IMR-90 (cell line): Measurements from ENCODE around the gene KIF1A. TPM values are rescaled to one million over a fixed set of nuclear protein-coding genes. Genes with fewer than 3 reads are reported as not detected.

ENCODE experiments used
- ATAC-seq: fragments of 200-7000 bp; cut with Tn5 transposase; 2 replicates; pipeline ENCODE4 v1.9.1; 2020; ENCODE audit warnings: low read depth, mild to moderate bottlenecking, moderate library complexity
- BruUV-seq: library from RNA; stranded (reverse); fragments of 400-500 nt; replicated peaks from 2 replicates; lab custom pipeline; 2021; lab: Mats Ljungman, UMichigan
- CTCF ChIA-PET: fragments of 300-600 bp; formaldehyde crosslinking; extraction: SDS; loops from one replicate; lab custom pipeline; 2021; ENCODE audit warnings: antibody characterized with exemption; lab: Yijun Ruan, JAX
- POLR2A ChIA-PET: fragments of 300-600 bp; sonication (Branson Sonifier 250); formaldehyde crosslinking; loops from one replicate; lab custom pipeline; 2022; ENCODE audit warnings: antibody characterized with exemption; ENCODE audit not compliant: unreplicated experiment; lab: Charles Lee
- DNase-seq: peaks from one replicate; pipeline ENCODE4 v3.0.0; 2013
- H2AFZ ChIP-seq: replicated peaks from 2 replicates; pipeline ENCODE3; 2013; ENCODE audit warnings: low read length, mild to moderate bottlenecking; ENCODE audit not compliant: poor library complexity
- H2AK5ac ChIP-seq: 2 replicates; pipeline ENCODE4 v1.6.1; 2013; ENCODE audit warnings: low read depth, low read length, inconsistent platforms
- H2AK9ac ChIP-seq: replicated peaks from 2 replicates; pipeline ENCODE3; 2013; ENCODE audit warnings: mild to moderate bottlenecking, low read depth, low read length, moderate library complexity; ENCODE audit not compliant: poor library complexity
- H2BK120ac ChIP-seq: 2 replicates; pipeline ENCODE4 v1.6.1; 2013; ENCODE audit warnings: low read depth, low read length, inconsistent platforms
- H2BK15ac ChIP-seq: 3 replicates; pipeline ENCODE4 v1.6.1; 2013; ENCODE audit warnings: low read depth, low read length, inconsistent platforms
- H2BK20ac ChIP-seq: 2 replicates; pipeline ENCODE4 v1.6.1; 2013; ENCODE audit warnings: low read depth, mild to moderate bottlenecking, inconsistent platforms, low read length, moderate library complexity
- H2BK5ac ChIP-seq: 2 replicates; pipeline ENCODE4 v1.6.1; 2013; ENCODE audit warnings: mild to moderate bottlenecking, low read depth, low read length, inconsistent platforms; ENCODE audit not compliant: poor library complexity, severe bottlenecking
- H3K14ac ChIP-seq: replicated peaks from 2 replicates; pipeline ENCODE4 v1.6.1; 2013; ENCODE audit warnings: low read depth, low read length, inconsistent platforms
- H3K18ac ChIP-seq: 2 replicates; pipeline ENCODE4 v1.6.1; 2013; ENCODE audit warnings: low read depth, low read length, control low read depth
- H3K23ac ChIP-seq: 2 replicates; pipeline ENCODE4 v1.6.1; 2013; ENCODE audit warnings: low read depth, low read length, inconsistent platforms
- H3K27ac ChIP-seq: 2 replicates; pipeline ENCODE4 v1.5.1; 2013; ENCODE audit warnings: mild to moderate bottlenecking, control low read depth, low read length; ENCODE audit not compliant: insufficient read depth
- H3K27me3 ChIP-seq: 2 replicates; pipeline ENCODE4 v1.6.1; 2013; ENCODE audit warnings: low read length; ENCODE audit not compliant: control insufficient read depth, insufficient read depth
- H3K36me3 ChIP-seq: 2 replicates; pipeline ENCODE4 v1.6.1; 2013; ENCODE audit warnings: low read length, mixed read lengths; ENCODE audit not compliant: control insufficient read depth, insufficient read depth
- H3K4ac ChIP-seq: 2 replicates; pipeline ENCODE4 v1.6.1; 2013; ENCODE audit warnings: low read depth, low read length, inconsistent platforms
- H3K4me1 ChIP-seq: 2 replicates; pipeline ENCODE4 v1.6.1; 2013; ENCODE audit warnings: low read length, mixed read lengths; ENCODE audit not compliant: control insufficient read depth, insufficient read depth
- H3K4me2 ChIP-seq: 2 replicates; pipeline ENCODE4 v1.6.1; 2013; ENCODE audit warnings: low read depth, mild to moderate bottlenecking, control low read depth, low read length, moderate library complexity
- H3K4me3 ChIP-seq: 2 replicates; pipeline ENCODE4 v1.5.1; 2013; ENCODE audit warnings: low read depth, mild to moderate bottlenecking, control low read depth, low read length, moderate library complexity; ENCODE audit not compliant: insufficient read depth
- H3K56ac ChIP-seq: 2 replicates; pipeline ENCODE4 v1.6.1; 2013; ENCODE audit warnings: low read length, inconsistent platforms; ENCODE audit not compliant: insufficient read depth; ENCODE audit errors: extremely low read depth
- H3K79me1 ChIP-seq, 2 experiments: 2 replicates each; pipeline ENCODE4 v1.6.1; 2013; ENCODE audit warnings: low read length in 2 of 2, inconsistent platforms in 1 of 2, low read depth in 1 of 2
- H3K9ac ChIP-seq: 2 replicates; pipeline ENCODE4 v1.6.1; 2013; ENCODE audit warnings: low read depth, low read length, control low read depth
- H3K9me1 ChIP-seq: 2 replicates; pipeline ENCODE4 v1.6.1; 2013; ENCODE audit warnings: low read length, inconsistent platforms; ENCODE audit not compliant: insufficient read depth
- H3K9me3 ChIP-seq: 2 replicates; pipeline ENCODE4 v1.6.1; 2013; ENCODE audit warnings: low read length; ENCODE audit not compliant: control insufficient read depth, insufficient read depth
- H4K20me1 ChIP-seq: 2 replicates; pipeline ENCODE4 v1.6.1; 2013; ENCODE audit warnings: low read length, inconsistent platforms; ENCODE audit not compliant: insufficient read depth
- H4K5ac ChIP-seq: 2 replicates; pipeline ENCODE4 v1.6.1; 2013; ENCODE audit warnings: mild to moderate bottlenecking, low read depth, low read length, control low read depth
- H4K8ac ChIP-seq, 2 experiments: 2 replicates each; pipeline ENCODE4 v1.6.1; 2013; ENCODE audit warnings: low read depth in 2 of 2, low read length in 2 of 2, control low read depth in 1 of 2, inconsistent platforms in 1 of 2
- H4K91ac ChIP-seq: 2 replicates; pipeline ENCODE4 v1.6.1; 2013; ENCODE audit warnings: low read depth, low read length, inconsistent platforms; ENCODE audit not compliant: insufficient read depth
- BHLHE40 ChIP-seq: fragments of 150-350 bp; IDR thresholded peaks from 2 replicates; pipeline ENCODE4 v1.6.1; 2016; ENCODE audit warnings: mild to moderate bottlenecking, low read depth, low read length
- CEBPB ChIP-seq: IDR thresholded peaks from 2 replicates; pipeline ENCODE4 v1.6.1; 2012; ENCODE audit warnings: low read depth, low read length, improper control_type of control experiment
- FOS ChIP-seq: fragments of 150-350 bp; IDR thresholded peaks from 2 replicates; pipeline ENCODE4 v1.6.1; 2016; ENCODE audit warnings: low read depth, low read length
- MXI1 ChIP-seq: IDR thresholded peaks from 2 replicates; pipeline ENCODE4 v1.6.1; 2012; ENCODE audit warnings: low read depth, mild to moderate bottlenecking, low read length, moderate library complexity, borderline replicate concordance
- NFE2L2 ChIP-seq: fragments of 150-350 bp; IDR thresholded peaks from 2 replicates; pipeline ENCODE4 v1.6.1; 2016; ENCODE audit warnings: low read depth, mild to moderate bottlenecking, low read length
- RAD21 ChIP-seq: IDR thresholded peaks from 2 replicates; pipeline ENCODE4 v1.6.1; 2012; ENCODE audit warnings: low read length, improper control_type of control experiment
- RFX5 ChIP-seq: IDR thresholded peaks from 2 replicates; pipeline ENCODE4 v1.8.0; 2012; ENCODE audit warnings: low read depth, mild to moderate bottlenecking, low read length, moderate library complexity
- USF2 ChIP-seq: fragments of 150-350 bp; IDR thresholded peaks from 2 replicates; pipeline ENCODE4 v1.6.1; 2017; ENCODE audit warnings: mild to moderate bottlenecking, antibody characterized with exemption, low read length, low read depth
- WGBS, 2 experiments: methylation state at CpG; one replicate each; pipeline versions ENCODE4 v1.1.5 to v1.1.7; 2013; ENCODE audit warnings: missing lambda C conversion rate in 2 of 2; ENCODE audit not compliant: insufficient read length in 1 of 2; ENCODE audit errors: extremely low coverage in 2 of 2; 5-methylcytosine and 5-hydroxymethylcytosine counted together
- dilution Hi-C: fragments of 300-500 bp; cut with HindIII; formaldehyde crosslinking; loops from one replicate; pipeline ENCODE4 v1.14.3; 2018; ENCODE audit warnings: low sequenced_read_pairs; ENCODE audit not compliant: unreplicated experiment
- in situ Hi-C: fragments of 300-500 bp; cut with MboI; formaldehyde crosslinking; loops from 3 replicates; pipeline ENCODE4 v1.14.3; 2019; ENCODE audit warnings: low sequenced_read_pairs, inconsistent platforms, mixed read lengths
- intact Hi-C: fragments of 100-400 bp; cut with micrococcal nuclease; formaldehyde crosslinking; loops from 2 replicates; pipeline ENCODE4 v1.10.0; 2022
- polyA plus RNA-seq, 3 experiments: library from polyadenylated mRNA; depleted of rRNA; stranded (reverse); fragments of >200 nt; gene quantifications; 2 replicates each; pipeline ENCODE4 v1.2.3, GENCODE V29; 2012; ENCODE audit warnings: low replicate concordance in 1 of 3
- total RNA-seq: library from RNA; depleted of rRNA; stranded (reverse); fragments of >200 nt; gene quantifications from 2 replicates; pipeline ENCODE4 v1.2.3, GENCODE V29; 2012

Gene KIF1A
- total and polyA plus RNA-seq, 2 of the 4 experiments (the other 2 are of a cell fraction) = under 0.01 TPM; not detected in 1

GRCh38 chr2:240724431-240724830 is 95.6 kb downstream of the KIF1A start:
- in situ Hi-C loops (no loop called here), intact Hi-C loops (no loop called here), dilution Hi-C loops (no loop called here)
- Histone ChIP-seq H3K27ac (no peak overlapping the region), H2BK15ac (no peak overlapping the region), H3K18ac (no peak overlapping the region), H4K8ac (no peak overlapping the region), H2AK5ac (no peak overlapping the region), H3K9ac (no peak overlapping the region), H2BK20ac (no peak overlapping the region), H2BK120ac (no peak overlapping the region), H2AK9ac (no peak overlapping the region), H3K9me1 (no peaks in the 10 kb centered on the region), H3K4me1 (no peaks in the 10 kb centered on the region), H3K36me3 (no peaks in the 10 kb centered on the region), H3K4me3 (no peak overlapping the region), H3K27me3 (peaks cover 33% of the 10 kb centered on the region; the same call in 1 of the 2 replicates), H3K23ac (no peak overlapping the region), H3K9me3 (no peaks in the 10 kb centered on the region), H3K14ac (no peak overlapping the region), H2BK5ac (no peak overlapping the region), H3K4ac (no peak overlapping the region), H3K56ac (no peak overlapping the region), H4K91ac (no peak overlapping the region), H2AFZ (no peak overlapping the region), H4K20me1 (no peaks in the 10 kb centered on the region; the same call in 1 of the 2 replicates), H3K79me1 (no peaks in the 10 kb centered on the region), H4K5ac (no peak overlapping the region), H3K4me2 (no peak overlapping the region)
- no peak for ATAC-seq
- no TSS peak for BruUV-seq
- no peak for DNase-seq
- POLR2A ChIA-PET = no interaction called here
- TF ChIP-seq MXI1 = no peak
- no peak for TF ChIP-seq RFX5
- TF ChIP-seq BHLHE40 = no peak
- no peak for TF ChIP-seq CEBPB
- no peak for TF ChIP-seq FOS
- TF ChIP-seq RAD21 = no peak
- no peak for TF ChIP-seq USF2
- no peak for TF ChIP-seq NFE2L2
- CTCF ChIA-PET = no interaction called here
- 80% methylated on average over 1 of the region's 10 CpGs; no CpG with 5 or more reads in 1 of the 2 experiments for WGBS, 2 experiments
